ENCODE results near the gene SAMD7. TPM values are rescaled to one million over a fixed set of nuclear protein-coding genes. Genes with fewer than 3 reads are reported as not detected.

The SAMD7 gene
- total and polyA plus RNA-seq, 2 of the 13 experiments (the other 11 are each of a cell fraction or from before 2014, with no cell fraction given) = not detected

GRCh38 chr3:169886671-169887070 is 24.7 kb upstream of the SAMD7 start:
- Histone ChIP-seq H3K27ac (ENCODE audit: extremely low read length, insufficient read depth, low read length) (no peak overlapping the region), H3K9me3 (ENCODE audit: low read length) (no peaks in the 10 kb centered on the region), H3K79me2 (ENCODE audit: insufficient read depth, low read length) (no peaks in the 10 kb centered on the region), H4K20me1 (ENCODE audit: insufficient read depth, low read length) (no peaks in the 10 kb centered on the region), H3K36me3 (replicated peaks in 1 of 2; ENCODE audit: control insufficient read depth in 1 of 2, insufficient read depth in 2 of 2, low read length in 2 of 2) (no peaks in the 10 kb centered on the region), H3K9ac (ENCODE audit: insufficient read depth, low read depth, low read length) (no peak overlapping the region), H3K4me2 (ENCODE audit: low read depth, low read length) (no peak overlapping the region), H2AFZ (ENCODE audit: low read length) (no peak overlapping the region), H3K4me1 (ENCODE audit: insufficient read depth, low read length) (no peaks in the 10 kb centered on the region), H3K4me3 (replicated peaks in 1 of 3; ENCODE audit: insufficient read depth in 1 of 3, low read depth in 2 of 3, low read length in 3 of 3) (no peak overlapping the region), H3K27me3 (ENCODE audit: control insufficient read depth in 1 of 2, insufficient read depth in 2 of 2, low read length in 2 of 2) (no peaks in the 10 kb centered on the region)
- no peak for ATAC-seq
- CTCF ChIA-PET (ENCODE audit: low intra/inter-chr PET ratio, low total read pairs) = no interaction called here
- FAIRE-seq = no peak
- 0% methylated on average over 2 of the region's 5 CpGs for WGBS (ENCODE audit: low lambda C conversion rate)
- BruUV-seq (replicated peaks) = no TSS peak
- POLR2A ChIA-PET = no interaction called here
- in situ Hi-C loops (cut with HindIII; ENCODE audit: extremely low pct_ligation_motif_present, low pct_unique_long_range_greater_than_20kb) = no loop called here
- intact Hi-C loops (cut with micrococcal nuclease; ENCODE audit: unreplicated experiment) = no loop called here
- TF ChIP-seq ZNF615 (CRISPR knock-in tag; IDR thresholded peaks at IDR 0.05; ENCODE audit: borderline replicate concordance) (no peak), ZBTB21 (CRISPR knock-in tag; IDR thresholded peaks at IDR 0.05) (no peak), SMAD3 (CRISPR knock-in tag; IDR thresholded peaks at IDR 0.05) (no peak), CHD4 (IDR thresholded peaks at IDR 0.05; ENCODE audit: borderline replicate concordance, low read length) (no peak), ZNF850 (CRISPR knock-in tag; conservative IDR thresholded peaks at IDR 0.05) (no peak), WIZ (CRISPR knock-in tag; IDR thresholded peaks at IDR 0.05) (no peak), RFX5 (IDR thresholded peaks at IDR 0.05; ENCODE audit: low read depth, low read length) (no peak), ASH2L (IDR thresholded peaks at IDR 0.05; ENCODE audit: insufficient read length, low read depth, low read length) (no peak)
- TF ChIP-seq, protein P1, sequence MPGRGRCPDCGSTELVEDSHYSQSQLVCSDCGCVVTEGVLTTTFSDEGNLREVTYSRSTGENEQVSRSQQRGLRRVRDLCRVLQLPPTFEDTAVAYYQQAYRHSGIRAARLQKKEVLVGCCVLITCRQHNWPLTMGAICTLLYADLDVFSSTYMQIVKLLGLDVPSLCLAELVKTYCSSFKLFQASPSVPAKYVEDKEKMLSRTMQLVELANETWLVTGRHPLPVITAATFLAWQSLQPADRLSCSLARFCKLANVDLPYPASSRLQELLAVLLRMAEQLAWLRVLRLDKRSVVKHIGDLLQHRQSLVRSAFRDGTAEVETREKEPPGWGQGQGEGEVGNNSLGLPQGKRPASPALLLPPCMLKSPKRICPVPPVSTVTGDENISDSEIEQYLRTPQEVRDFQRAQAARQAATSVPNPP (CRISPR knock-in tag; IDR thresholded peaks at IDR 0.05) = no peak
- DNase-seq (ENCODE audit: low spot score) = no peak

DNA sequence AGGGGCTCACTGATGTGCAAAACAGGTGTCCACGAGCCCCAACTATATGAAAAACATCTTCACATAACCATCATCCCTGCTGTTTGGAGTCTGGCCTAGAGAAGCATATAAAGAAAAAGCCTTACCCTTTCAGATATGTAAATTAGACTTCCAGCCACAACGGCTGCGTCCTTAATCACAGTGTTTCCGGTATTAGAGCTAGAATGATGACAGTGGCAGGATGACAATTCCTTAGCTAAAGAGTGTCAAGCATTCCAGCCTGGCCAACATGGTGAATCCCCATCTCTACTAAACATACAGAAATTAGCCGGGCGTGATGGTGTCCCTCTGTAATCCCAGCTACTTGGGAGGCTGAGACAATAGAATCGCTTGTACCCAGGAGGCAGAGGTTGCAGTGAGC is 19.5 kb upstream of the SAMD7 start:
- no peak overlapping the region for H3K9ac ChIP-seq (ENCODE audit: insufficient read depth, low read depth, low read length)
- H3K4me3 ChIP-seq (replicated peaks in 1 of 3; ENCODE audit: insufficient read depth in 1 of 3, low read depth in 2 of 3, low read length in 3 of 3) = no peak overlapping the region
- CTCF ChIA-PET (ENCODE audit: low intra/inter-chr PET ratio, low total read pairs) = no interaction called here
- POLR2A ChIA-PET = no interaction called here
- no peaks in the 10 kb centered on the region for H3K79me2 ChIP-seq (ENCODE audit: insufficient read depth, low read length)
- H3K9me3 ChIP-seq (ENCODE audit: low read length) = no peaks in the 10 kb centered on the region
- WGBS (ENCODE audit: low lambda C conversion rate) = 61% methylated on average over 7 of the region's 7 CpGs
- no peaks in the 10 kb centered on the region for H3K4me1 ChIP-seq (ENCODE audit: insufficient read depth, low read length)
- H3K36me3 ChIP-seq (replicated peaks in 1 of 2; ENCODE audit: control insufficient read depth in 1 of 2, insufficient read depth in 2 of 2, low read length in 2 of 2) = no peaks in the 10 kb centered on the region
- TF ChIP-seq, protein P2, sequence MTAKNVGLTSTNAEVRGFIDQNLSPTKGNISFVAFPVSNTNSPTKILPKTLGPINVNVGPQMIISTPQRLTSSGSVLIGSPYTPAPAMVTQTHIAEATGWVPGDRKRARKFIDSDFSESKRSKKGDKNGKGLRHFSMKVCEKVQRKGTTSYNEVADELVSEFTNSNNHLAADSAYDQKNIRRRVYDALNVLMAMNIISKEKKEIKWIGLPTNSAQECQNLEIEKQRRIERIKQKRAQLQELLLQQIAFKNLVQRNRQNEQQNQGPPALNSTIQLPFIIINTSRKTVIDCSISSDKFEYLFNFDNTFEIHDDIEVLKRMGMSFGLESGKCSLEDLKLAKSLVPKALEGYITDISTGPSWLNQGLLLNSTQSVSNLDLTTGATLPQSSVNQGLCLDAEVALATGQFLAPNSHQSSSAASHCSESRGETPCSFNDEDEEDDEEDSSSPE (CRISPR knock-in tag; IDR thresholded peaks at IDR 0.05) = no peak
- TF ChIP-seq, protein P3, sequence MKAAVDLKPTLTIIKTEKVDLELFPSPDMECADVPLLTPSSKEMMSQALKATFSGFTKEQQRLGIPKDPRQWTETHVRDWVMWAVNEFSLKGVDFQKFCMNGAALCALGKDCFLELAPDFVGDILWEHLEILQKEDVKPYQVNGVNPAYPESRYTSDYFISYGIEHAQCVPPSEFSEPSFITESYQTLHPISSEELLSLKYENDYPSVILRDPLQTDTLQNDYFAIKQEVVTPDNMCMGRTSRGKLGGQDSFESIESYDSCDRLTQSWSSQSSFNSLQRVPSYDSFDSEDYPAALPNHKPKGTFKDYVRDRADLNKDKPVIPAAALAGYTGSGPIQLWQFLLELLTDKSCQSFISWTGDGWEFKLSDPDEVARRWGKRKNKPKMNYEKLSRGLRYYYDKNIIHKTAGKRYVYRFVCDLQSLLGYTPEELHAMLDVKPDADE (CRISPR knock-in tag; IDR thresholded peaks at IDR 0.05) = no peak
- ATAC-seq = no peak
- no TSS peak for BruUV-seq (replicated peaks)
- intact Hi-C loops (cut with micrococcal nuclease; ENCODE audit: unreplicated experiment) (no loop called here), in situ Hi-C loops (cut with HindIII; ENCODE audit: extremely low pct_ligation_motif_present, low pct_unique_long_range_greater_than_20kb) (no loop called here)
- H2AFZ ChIP-seq (ENCODE audit: low read length) = no peak overlapping the region
- DNase-seq (ENCODE audit: low spot score) = no peak
- H4K20me1 ChIP-seq (ENCODE audit: insufficient read depth, low read length) = no peaks in the 10 kb centered on the region
- no peak for FAIRE-seq
- no peaks in the 10 kb centered on the region for H3K27me3 ChIP-seq (ENCODE audit: control insufficient read depth in 1 of 2, insufficient read depth in 2 of 2, low read length in 2 of 2)
- no peak overlapping the region for H3K4me2 ChIP-seq (ENCODE audit: low read depth, low read length)
- no peak overlapping the region for H3K27ac ChIP-seq (ENCODE audit: extremely low read length, insufficient read depth, low read length)
